Activated T-cell treated with anti-CD3 and anti-CD28 coated beads for 48 hours (primary cell): ENCODE results near the gene SPACDR.
A peak's percentile ranks its signal among the peaks of the same experiment; 100 is the strongest.

ENCODE experiments used
- DNase-seq: peaks from one replicate; pipeline ENCODE4 v3.0.0-alpha.2; 2020; ENCODE audit warnings: low read depth

SPACDR gene

DNA sequence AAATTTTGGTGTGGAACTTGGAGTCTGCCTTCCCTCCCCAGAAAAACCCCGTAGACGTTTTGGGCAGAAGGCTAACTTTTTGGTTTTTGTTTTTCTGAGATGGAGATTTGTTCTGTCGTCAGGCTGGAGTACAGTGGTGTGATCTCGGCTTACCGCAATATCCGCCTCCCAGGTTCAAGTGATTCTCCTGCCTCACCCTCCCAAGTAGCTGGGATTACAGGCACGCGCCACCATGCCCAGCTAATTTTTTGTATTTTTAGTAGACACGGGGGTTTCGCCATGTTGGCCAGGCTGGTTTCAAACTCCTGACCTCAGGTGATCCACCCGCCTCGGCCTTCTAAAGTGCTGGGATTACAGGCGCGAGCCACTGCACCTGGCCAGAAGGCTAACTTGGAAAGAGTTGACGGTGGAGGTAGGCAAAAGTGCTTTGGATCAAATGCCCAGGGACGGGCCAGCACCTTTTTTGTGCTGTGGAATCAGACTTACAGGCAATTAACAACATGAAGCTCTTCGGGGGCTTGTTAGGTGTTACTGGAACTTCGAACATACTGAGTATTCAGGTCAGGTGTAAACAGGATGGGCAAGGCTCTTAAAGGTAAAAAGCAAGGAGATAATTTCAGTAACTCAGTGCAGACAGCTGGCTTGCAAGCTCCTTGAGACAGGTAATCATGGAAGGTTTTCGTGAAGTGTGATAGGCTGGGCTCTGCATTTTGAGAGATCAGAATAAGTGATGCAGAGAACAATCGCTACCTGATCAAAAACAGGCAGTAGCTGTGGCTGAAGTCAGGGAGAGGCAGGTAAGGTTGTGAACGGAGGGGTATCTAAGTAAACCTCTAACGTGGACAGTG is 29.5 kb downstream of the SPACDR start:
- DNase-seq = no peak

DNA sequence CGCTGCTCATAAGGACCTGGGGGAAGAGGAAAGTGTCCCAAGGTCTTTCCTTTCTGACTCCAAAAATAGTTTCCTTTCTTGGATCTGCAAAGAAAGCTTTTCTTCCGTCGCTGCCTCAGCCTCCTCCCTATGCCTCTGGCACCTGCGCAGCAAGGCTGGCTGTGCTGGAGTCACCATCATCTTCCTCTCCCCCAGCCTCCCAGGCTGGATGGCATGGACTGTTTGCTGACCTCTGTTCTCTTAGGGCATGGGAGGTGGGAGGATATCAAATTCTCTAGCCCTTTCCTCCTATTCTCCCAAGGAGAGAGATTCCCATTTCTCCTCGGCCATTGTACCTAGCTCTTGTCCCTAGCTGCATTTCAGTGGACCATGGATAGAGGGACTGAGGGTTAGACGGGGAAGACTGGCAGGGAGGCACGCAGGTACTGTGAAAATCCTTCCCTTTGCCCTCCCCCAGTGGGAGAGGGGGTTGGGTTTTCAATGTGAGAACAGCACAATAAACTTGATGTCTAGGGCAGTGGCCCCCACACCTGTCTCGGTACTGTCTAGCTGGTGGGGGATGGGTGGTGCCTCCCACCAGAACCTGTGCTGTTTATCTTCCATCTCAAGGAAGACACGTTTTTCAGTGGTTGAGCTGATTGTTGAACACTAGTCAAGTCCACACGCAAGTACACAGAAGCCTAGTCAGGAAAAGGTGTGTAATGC is 30.3 kb downstream of the SPACDR start:
- no peak for DNase-seq

GRCh38 chr7:100433276-100433591 is 30.8 kb downstream of the SPACDR start:
- DNase-seq = no peak

- DNase-seq = no peak
These were observed 31.3 kb downstream of the SPACDR start for GRCh38 chr7:100432621-100433275.

GRCh38 chr7:100432053-100432452 is 32.0 kb downstream of the SPACDR start:
- no peak for DNase-seq

- DNase-seq = no peak
These were observed 32.7 kb downstream of the SPACDR start for GRCh38 chr7:100431286-100431735.

DNA sequence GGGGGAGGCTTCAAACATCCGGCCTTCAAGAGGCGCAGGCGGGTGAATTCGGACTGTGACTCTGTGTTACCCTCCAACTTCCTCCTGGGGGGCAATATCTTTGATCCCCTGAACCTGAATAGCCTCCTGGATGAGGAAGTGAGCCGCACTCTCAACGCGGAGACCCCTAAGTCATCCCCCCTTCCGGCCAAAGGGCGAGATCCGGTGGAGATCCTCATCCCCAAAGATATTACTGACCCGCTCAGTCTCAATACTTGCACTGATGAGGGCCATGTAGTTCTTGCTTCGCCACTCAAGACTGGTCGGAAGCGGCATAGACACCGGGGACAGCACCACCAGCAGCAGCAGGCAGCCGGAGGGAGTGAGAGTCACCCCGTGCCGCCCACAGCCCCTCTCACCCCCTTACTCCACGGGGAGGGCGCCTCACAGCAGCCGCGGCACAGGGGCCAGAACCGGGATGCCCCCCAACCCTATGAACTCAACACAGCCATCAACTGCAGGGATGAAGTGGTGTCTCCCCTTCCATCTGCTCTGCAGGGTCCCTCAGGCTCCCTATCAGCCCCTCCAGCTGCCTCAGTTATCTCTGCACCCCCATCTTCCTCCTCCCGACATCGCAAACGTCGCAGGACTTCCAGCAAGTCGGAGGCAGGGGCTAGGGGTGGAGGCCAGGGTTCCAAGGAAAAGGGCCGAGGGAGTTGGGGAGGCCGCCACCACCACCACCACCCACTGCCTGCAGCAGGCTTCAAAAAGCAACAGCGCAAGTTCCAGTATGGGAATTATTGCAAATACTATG is 33.4 kb downstream of the SPACDR start:
- DNase-seq = no peak

DNA sequence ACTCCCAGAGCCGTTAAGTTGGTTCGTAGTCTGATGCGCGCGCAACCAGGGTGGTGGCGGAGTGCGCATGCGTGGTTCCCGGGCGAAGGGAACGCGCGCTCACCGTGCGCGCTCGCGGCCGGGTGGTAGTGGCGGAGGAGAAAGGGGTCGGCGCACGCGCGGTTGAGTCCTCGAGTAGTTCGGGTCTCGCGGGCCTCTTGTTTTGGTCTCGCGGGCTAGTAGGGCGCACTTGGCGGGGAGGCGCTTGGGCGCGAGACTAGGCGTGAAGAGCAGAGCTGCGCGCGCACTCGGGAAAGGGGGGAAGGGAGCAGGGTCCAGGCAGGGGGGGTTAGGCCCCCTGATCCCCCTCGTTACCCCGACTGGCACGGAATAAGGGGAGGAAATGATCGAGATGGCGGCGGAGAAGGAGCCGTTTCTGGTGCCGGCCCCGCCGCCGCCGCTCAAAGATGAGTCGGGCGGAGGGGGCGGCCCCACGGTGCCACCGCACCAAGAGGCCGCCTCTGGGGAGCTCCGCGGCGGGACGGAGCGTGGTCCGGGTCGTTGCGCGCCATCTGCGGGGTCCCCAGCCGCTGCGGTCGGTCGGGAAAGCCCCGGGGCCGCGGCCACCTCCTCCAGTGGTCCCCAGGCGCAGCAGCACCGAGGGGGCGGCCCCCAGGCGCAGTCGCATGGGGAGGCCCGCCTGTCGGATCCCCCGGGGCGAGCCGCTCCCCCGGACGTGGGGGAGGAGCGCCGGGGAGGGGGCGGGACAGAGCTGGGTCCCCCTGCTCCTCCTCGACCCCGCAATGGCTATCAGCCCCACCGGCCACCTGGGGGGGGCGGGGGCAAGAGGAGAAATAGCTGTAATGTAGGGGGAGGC is 34.2 kb downstream of the SPACDR start, which contains the start of gene MEPCE:
Gene MEPCE (plus strand): TSS at position 195 of the 856 bp plus-strand sequence. CDS start 188 bp downstream, at position 383.
- DNase-seq = peak; percentile 96

GRCh38 chr7:100428967-100429636 is 35.0 kb downstream of the SPACDR start:
- DNase-seq = peak; percentile 100

- peak; percentile 95 for DNase-seq
These were observed 35.7 kb downstream of the SPACDR start, which contains the start of gene ZCWPW1 for GRCh38 chr7:100428199-100428966. Gene ZCWPW1 (minus strand): TSS chr7:100428703. CDS start chr7:100420649, 8,054 bp downstream.

- DNase-seq = no peak
These were observed 36.3 kb downstream of the SPACDR start for GRCh38 chr7:100427762-100428198.

DNA sequence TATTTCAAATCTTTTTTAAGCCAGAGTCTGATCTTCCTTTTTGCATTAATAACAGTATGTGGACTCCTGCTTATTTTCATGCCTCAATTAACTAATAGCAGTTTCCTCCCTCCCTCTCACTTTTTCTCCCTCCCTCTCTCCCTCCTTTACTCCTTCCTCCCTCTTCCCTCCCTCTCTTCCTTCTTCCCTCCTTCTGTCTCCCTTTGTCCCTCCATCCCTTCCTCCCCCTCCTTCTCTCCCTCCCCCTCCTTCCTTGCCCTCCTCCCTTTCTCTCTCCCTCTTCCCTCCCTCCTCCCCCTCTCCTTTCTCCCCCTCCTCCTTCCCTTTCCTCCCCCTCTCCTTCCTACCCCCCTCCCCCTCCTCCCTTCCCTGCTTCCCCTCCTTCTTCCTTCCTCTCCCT is 37.5 kb downstream of the SPACDR start:
- DNase-seq = no peak

DNA sequence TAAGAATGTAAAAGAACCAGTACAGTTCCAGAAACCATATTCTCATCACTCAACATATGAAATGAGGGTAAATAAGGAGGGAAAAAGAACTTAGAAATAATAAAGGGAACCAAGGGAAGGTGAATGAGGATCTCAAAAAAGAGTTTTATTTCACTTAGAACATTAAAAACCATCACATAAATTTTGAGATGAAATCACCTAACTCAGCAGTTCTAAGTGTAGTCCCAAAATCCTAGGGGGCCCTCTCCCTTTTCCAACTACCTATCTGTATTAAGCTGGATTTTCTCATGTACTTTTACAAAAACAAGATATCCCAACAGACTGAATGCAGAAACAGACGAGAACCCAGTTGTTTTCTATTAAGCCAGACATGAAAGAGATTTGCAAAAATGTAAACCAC is 38.7 kb downstream of the SPACDR start:
- no peak for DNase-seq

GRCh38 chr7:100423315-100423714 is 40.7 kb downstream of the SPACDR start:
- no peak for DNase-seq

GRCh38 chr7:100419660-100420226 is 44.3 kb downstream of the SPACDR start:
- DNase-seq = no peak

- DNase-seq = no peak
These were observed 45.0 kb downstream of the SPACDR start for GRCh38 chr7:100418930-100419659.

DNA sequence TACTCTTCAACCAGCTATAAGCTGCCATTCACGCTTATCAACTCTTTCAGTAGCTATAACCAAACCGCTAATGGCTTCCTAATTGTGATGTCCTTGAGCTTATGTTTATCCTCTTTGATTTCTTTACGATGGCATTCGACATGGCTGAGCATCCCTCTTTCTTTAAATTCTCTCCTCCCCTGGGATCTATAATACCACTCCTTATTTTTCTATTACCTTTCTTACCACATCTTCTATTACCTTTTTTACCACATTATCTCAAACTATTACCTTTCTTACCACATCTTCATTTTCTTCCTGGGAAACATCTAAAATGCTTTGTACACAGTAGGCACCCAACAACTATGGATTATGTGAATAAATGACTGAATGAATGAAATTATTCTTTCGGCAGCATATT is 48.6 kb downstream of the SPACDR start:
- DNase-seq = no peak

DNA sequence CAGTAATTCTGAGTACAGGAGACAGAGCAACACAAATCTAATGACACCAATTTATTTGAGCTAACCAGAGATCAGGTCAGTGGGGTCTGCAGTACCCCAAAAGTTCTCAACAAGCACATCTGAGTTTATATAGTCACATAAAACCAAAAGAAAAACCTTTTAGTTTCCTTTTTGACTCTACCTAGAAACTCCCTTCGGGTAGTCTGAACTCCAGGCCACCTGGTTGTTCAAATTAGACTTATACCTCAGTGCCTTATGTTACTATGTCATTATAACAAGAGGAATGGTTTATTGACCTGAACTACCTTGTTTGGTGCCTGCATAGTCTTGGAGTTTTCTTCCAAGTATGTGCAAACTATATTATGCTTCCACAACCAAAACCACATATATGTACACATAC is 50.2 kb downstream of the SPACDR start:
- no peak for DNase-seq
